SK-MEL-5 (cell line): Measurements from ENCODE around the gene DNMT3A. TPM values are rescaled to one million over a fixed set of nuclear protein-coding genes. Genes with fewer than 3 reads are reported as not detected.

Experiments
- DNase-seq: peaks from one replicate; pipeline ENCODE4 v3.0.0-alpha.2; 2016; ENCODE audit warnings: low read depth, low spot score
- in situ Hi-C: cut with HindIII; loops from 2 replicates; pipeline ENCODE4 v1.10.0; 2016; ENCODE audit warnings: low sequenced_read_pairs, high pct_unique_total_duplicates, low pct_unique_long_range_greater_than_20kb
- total RNA-seq: library from RNA; depleted of rRNA; stranded (reverse); fragments of >200 nt; shearing (Covaris generic); gene quantifications from 2 replicates; pipeline ENCODE4 v1.2.3, GENCODE V29; 2014

DNMT3A gene
- total RNA-seq, 1 experiment from 2014 or later: 11.8 TPM

DNA sequence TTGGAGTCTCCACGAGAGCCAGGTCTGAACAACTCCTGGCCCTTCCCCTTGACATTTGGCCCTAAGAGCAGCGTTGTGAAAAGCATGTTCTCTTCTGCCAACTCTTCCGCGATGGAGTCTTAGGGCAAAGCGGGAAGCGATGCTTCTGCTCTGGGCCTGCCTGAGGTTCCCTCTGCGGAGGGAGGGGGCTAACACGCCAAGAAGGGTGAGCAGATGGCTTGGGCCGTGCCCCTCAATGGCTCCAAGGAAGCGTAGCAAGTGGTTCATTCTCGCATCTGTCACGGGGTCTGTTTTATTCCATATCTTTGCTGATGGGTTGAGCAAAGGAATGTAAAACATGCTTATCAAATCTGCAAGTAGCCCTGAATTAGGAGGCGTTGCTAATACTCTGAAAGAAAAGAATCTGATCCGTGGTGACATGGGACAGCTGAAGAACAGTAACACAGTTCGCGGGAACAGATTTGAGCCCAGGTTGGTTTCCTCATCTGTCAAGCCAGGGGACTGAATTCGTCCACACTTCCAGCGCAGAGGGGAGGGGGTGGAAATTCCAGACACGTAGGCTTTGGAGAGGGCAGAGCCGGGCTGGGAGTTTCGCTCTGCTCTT is 38.0 kb downstream of the DNMT3A start:
- in situ Hi-C loops: no loop called here
- no peak for DNase-seq

DNA sequence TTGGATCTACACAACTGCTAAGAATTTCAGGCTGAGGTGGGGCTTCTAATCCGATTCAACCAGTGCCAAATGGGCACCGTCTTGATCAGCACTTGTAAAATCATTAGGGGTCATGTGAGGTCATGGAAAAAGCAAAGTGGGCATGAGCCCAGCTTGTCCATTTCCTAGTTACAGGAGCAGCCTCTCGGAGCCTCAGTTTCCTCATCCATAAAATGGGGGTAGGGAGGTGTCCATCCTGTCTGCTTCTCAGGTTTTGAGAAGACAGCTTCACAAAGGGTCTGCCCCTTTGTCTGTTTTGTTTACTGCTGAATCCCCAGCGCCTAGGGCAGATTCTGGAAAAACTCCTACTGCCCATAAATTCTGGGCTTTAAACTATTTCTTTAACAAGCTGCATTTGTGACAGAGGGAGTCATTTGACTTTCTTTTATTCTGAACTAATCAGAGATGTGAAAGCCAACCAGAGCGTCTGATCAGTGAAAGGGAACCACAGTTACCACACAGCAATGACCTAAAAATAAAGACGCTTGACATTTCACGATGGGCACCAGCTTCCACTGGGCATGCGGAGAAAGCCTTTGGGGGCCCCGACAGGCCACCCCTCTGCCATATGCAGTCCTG is 38.9 kb downstream of the DNMT3A start:
- in situ Hi-C loops: no loop called here

DNA sequence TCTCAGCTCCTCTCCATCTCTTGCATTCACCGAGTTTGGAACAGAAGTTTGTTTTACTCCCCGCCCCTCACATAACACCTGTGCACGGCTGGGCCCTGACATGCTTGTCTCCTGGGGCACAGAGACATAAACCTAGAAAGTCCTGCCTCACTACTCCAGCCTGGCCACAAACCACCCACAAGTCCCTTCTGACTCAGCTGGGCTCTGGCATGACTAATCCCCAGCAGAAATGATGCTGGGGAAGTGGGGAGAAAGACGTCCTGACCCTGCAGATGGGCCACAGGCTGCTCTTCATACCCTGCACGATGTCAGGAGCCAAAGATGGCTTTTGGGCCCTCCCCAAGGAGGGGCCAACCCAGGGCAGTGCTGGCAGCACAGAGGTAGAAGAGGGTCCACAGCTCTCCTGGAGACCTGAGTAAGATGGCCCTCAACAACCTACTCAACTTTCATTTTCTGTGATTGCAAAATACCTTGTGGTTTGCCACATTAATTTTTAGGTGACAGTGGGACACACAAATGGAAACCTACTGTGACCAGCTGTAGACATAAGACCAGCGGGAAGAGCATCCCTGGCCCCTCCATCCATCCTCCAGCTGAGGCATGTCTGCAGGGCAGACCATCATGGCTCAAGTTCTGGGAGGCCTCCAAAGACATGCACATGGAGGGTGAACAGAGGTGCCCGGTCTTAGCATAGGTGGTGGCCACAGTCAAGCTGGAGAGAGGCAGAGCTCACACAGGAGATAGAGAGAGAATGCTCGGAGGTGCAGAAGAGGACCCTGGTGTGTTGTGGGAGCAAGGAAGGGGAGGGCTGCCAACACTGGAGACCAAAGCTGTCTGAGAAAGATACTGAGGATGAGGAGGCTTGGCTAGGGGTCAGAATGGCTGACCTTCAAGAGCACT is 40.0 kb downstream of the DNMT3A start:
- no peak for DNase-seq
- in situ Hi-C loops: no loop called here

More for the DNA sequence above, 38.9 kb downstream of the DNMT3A start:
- DNase-seq: no peak

DNA sequence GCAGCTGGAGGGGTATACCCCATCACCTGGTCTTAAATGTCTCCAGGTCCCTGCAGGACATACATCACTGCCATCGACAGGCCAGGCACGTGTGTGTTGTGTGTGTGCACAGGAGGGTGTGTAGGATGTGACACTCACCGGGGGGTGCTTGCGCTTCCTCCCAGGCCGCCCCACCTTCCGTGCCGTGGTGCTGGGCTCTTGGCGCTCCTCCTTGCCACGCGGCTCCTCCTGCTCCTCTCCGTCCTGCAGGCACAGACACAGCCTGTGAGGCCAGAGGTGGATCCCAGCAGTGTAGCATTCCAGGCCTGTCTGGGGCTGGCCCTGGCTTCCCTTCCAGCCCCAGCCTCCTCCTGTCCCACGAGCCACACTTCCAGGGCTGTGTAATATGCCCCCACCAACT is 41.7 kb downstream of the DNMT3A start:
- no peak for DNase-seq
- in situ Hi-C loops: no loop called here

DNA sequence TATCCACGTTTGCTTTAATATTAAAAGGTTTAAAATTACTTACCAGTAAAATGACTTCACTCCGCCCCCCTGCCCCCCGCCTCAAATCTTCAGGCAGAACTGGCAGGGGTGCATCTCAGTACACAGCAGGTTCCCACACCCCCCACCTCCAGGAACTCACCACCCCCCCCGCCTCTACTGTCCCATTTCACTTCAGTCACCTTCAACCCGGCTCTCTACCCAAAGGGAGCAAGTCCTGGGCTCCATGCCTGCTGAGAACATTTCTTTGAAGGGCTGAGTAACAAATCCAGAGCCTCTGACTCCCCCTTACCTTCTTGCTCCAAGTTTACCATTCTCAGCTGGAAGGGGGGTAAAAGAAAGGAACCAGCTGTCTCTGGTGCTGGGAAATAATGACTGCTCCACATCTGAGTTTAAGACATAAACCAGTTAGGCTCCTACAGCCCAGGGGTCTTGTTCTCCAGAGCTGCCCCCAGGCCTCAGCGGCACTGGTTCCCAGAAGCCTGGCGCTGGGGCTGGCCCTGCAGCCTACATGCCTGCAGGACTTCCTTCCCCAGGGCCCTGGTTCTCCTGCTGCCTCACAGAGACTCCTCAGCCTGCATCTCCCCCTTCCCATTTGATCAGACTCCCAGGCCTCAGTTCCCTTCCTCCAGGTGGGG is 42.8 kb downstream of the DNMT3A start:
- DNase-seq: no peak
- in situ Hi-C loops: no loop called here

DNA sequence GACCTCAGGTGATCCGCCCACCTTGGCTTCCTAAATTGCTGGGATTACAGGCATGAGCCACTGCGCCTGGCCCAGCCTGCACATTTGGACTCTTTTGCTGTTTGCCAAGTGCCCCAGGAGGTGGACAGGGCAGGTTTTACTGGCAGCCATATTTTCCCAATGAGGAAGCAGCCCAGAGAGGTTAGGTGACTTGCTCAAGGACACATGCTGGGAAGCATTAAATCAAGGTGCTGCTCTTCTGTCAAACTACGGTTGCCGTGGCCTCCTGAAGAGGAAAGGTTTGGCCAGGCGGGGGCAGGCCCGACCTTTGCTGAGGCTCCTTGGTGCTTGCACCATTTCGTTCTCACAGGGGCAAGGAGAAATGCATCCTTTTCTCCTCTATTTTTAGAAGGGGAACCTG is 44.0 kb downstream of the DNMT3A start:
- in situ Hi-C loops: no loop called here
- DNase-seq: no peak

DNA sequence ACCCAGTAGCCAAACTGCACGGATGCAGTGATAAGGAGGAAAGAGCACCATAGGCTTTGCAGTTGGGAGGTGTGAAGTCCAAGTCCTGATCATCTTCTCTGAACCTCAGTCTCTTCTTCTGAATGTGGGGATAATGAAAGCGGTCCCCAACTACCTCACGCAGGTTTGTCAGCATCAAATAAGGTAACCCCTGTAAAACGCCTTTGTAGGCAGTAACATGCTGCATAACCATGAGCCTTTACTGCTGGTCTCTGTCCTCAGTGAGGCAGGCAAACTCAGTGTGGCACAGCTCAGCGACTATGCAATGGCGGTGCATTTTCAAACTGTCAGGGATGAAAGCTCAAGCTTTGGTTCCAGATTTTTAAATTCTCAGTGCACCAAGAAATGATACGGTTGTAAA is 46.1 kb downstream of the DNMT3A start:
- in situ Hi-C loops: no loop called here
- no peak for DNase-seq

DNA sequence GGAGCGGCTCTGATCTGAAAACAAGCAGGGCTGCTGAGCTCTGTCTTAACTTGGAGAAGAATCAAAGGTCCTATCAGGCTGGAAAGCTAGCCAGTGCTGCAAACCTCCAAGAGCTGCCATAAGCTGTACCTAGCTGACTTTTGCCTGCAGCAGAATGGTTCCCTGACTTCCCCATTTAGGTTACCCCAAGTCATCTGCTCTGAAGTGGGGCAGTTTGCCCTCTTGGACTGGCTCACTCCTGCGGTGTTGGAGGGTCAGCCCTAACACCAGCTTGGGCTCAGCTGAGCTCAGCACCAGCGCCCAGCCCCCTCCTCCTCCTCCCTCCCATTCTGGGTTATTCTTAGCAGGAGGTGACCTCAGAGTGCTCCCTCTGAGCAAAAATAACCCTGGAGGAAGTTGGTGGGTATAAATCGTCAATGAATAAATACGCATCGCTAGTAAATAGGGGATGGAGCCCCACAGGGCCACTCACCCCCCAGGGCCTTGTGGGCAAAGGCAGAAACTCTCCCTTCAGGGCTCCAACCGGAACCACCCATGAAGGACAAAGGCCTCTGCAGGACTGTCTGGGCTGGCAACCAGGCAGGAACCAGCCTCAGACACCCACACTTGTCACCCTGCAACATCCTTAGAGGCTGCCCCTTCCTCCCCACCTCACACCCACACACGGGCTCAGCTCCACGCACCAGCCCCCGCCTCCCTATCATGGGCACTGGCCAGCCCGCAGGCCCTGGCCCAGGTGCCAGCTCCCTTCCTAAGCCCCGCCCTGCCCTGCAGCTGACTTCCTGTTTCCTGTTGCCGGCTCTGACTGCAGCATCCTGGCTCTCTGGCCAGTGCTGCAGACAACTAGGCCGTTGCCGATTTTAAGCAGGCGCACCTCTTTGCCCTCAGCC is 46.9 kb downstream of the DNMT3A start:
- no peak for DNase-seq
- in situ Hi-C loops: no loop called here

DNA sequence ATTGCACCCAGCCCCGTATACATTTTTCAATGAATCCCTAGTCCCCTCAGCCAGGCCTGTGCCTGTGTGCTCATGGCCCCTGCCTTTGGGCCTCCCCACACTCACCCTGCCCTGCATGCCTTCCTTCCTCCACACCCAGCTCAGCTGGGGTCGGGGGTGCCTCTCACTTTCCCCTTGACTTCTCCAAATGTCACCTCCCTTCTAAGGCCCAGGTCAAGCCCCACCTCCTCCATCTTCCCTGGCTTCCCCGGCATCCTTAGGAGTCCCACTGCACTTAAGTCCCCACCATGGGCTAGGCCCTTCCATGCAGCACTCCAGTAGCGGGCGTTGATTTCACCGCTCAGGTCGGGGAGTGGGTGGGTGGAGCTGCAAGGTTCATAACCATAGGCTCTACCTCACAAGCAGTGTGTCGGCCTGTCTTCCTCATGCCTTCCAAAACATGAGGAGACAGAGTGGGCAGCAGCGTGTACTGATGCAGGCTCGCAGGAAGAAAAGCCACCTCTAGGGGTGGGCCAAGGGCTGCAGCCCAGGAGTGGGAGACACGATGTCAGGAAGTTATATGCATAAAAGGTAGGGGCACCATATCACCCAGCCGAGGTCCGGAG is 47.7 kb downstream of the DNMT3A start:
- no peak for DNase-seq
- in situ Hi-C loops: no loop called here

DNA sequence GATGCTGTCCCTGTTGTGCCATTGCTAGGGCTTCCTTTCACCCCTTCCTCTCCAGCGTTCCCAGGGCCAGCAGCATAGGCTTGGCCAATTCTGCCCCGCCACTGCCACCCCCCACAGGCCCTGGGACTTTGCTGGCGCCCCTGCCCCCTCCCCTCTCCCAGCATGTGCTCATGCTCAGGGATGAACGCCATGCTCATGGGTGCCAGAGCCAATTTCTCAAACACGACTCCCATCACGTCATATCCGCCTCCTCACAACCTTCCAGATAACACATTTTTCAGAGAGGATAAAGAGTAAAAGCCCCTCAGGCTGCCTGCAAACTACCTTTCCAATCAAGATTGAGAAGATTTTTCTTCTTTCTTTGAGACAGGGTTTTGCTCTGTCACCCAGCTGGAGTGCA is 48.6 kb downstream of the DNMT3A start:
- no peak for DNase-seq
- in situ Hi-C loops: no loop called here

DNA sequence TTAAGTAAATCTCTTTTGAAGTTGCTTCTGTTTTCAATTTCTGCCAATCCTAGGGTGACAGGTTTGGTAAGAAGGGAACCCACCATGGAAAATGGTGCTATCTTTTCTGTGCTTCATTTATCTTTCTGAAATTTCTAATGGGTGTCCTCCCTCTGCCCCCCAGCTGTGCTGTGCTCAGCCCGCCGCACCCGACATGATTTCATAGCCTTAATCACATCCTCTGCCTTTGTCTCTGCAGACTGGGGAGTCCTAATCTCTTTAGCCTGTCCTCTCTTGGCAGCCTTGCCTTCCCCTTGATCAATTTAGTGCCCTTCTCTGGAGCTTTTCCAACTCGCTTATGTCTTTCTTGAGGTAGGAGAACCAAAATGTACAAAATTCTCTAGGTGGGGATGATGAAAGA is 49.3 kb downstream of the DNMT3A start:
- DNase-seq: no peak
- in situ Hi-C loops: no loop called here

DNA sequence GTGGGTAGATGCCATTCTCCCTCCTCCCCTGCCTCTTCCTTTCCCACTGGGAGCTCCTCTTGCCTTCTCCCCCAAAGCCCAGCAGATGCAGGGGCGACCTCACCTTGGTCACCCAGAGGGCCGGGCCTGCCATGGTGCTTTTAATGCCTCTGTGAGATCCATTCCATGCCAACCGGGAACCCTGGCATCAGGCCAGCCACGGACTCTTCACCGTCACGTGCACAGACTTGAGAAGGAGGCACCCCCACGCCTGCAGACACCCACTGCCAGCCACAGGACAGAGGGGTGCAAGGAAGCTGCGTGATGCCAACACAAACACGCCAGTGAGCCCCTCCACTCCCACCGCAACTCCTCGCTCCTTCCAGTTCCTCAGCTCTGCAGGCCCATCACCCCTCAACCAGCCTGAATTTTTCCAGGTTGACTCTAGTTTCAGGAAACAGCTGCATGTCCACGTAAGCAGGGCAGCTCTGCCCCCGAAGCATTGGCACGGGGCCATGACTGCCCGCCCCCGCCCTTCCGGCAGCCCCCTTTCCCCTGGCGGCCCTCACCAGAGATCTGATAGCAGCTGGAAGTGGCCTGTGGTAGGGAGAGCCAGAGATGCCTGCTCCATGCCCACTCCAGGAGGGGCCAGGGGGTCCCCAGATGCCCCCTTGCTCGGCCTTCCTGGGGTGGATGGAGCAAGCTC is 50.8 kb downstream of the DNMT3A start:
- in situ Hi-C loops: no loop called here
- DNase-seq: no peak

DNA sequence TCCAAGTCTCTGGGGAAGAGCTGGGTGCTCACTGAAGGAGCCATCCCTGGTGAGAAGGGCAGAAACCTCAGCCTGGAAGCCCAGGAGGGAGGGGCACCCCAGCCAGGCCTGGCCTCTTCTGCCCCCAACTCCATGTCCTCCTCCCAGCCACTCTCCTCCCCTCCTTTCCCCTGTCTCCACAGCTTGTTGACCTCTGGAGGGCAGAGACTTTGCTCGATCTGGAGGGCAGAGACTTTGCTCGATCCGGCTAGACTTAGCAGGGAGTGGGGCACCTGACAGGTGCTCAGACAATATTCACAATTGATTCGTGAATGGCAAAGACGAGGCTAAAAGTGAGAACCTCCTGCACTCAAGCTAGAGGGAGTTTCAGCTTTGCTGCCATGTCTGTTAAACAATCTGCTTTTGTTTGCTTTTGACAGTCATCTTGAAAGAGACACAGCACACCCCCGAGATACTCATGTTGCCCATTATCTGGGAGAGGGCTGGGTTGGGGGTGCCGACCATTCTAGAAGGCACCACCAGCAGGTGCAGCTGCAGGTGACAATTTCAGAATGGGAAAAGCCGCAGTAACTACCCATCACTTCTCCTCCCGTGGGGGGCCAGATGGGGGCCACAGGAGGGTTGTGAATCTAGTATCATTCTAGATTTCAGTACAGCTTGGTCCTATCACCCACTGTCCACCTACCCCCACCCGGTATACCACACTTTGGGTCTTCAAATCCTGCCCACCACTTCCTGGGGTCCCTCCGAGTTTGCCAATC is 54.8 kb downstream of the DNMT3A start:
- DNase-seq: no peak
- in situ Hi-C loops: no loop called here

DNA sequence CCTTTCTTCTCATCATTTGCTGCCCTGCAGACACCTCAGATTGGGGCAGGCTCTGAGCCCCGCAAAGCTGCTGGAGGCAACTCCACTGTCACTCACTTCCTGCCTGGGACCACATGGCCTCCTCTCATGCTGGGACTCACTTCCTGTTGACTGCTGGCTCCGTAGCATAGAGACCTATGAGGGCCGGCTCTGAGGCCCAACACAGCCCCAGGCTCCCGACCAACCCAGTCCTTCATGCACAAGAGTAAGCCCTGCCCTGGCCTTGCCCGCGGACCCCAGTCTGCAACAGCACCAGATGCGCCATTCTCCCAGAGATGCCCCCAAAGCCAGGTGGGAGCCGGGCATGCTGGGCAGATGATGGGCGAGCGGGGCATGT is 55.7 kb downstream of the DNMT3A start:
- in situ Hi-C loops: no loop called here
- DNase-seq: no peak

DNA sequence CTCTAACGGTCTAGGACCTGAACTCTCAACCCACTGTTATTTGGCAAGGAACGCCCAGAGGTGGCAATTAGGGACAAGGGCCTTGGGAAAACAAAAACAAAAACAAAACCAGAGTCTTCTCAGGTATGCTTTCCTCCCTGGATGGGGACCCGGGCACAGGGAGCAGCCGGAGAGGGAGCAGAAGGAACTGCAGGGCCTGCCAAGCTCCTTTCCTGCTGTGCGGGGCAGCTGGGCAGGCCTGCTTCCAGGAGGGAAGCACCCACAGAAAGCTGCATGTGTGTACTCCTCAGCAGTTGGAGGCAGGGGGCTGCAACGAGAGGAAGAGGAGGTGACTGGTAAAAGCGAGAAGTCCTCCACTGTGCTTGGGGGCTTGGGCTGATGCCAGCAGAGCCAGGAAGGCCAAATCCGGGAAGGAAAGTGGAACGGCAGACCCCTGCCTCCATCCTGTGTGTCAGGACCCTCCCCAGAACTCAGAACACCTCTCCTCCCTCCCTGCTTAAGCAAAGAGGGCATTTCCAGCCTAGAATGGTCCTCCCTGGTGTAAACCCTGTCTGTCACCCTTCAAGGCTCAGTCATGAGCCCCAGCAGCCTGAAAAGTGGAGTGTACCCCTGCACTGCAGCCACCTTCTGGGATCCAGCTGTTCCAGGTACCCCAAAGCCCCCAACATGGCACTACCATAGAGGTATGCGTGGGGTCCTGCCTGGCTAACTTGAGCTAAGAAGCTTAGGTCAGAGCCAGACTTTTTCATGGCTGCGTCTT is 56.3 kb downstream of the DNMT3A start:
- in situ Hi-C loops: no loop called here

More for the DNA sequence above, 56.3 kb downstream of the DNMT3A start:
- no peak for DNase-seq
